GM19239 (cell line): ENCODE results near the gene NTMT1.
"Not testable (repeated sequence)": the region's sequence is repeated elsewhere in the genome, so short reads cannot be mapped to it uniquely, and the experiment has no call there.

Experiments used
- DNase-seq: peaks from one replicate; pipeline ENCODE4 v3.0.0; 2011; ENCODE audit warnings: low spot score; ENCODE audit not compliant: insufficient read length
- FAIRE-seq: peaks from 2 replicates; lab custom pipeline; 2011; peaks lifted over from hg19 to GRCh38; lab: Jason Lieb, UNC

NTMT1 gene, protein sequence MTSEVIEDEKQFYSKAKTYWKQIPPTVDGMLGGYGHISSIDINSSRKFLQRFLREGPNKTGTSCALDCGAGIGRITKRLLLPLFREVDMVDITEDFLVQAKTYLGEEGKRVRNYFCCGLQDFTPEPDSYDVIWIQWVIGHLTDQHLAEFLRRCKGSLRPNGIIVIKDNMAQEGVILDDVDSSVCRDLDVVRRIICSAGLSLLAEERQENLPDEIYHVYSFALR

DNA sequence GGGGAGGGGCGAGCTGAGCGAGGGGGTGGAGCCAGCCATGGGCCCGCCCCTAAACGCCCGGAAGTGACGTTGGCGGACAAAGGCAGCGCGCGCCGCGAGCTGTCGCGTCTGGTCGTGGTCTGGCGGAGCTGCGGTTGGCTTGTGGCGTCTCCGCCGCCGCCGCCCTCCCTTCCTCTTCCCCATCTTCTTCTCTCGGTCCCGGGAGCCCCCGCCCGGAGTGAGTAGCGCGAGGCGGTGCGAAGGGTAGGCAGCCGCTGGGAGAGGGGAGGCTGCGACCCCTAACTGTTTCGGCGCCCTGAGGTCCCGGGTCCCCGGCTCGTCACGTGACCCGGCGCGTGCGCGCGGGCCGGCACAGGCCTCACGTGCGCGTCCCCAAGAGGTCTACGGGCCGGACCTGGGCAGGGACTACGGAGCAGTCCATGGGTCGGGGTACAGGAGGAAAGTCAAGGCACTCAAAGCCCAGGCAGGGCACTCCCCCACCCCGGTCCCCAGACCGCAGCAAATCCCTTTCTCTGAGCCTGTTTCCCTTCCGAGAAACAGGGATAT, at the start of gene NTMT1:
TSS of gene NTMT1 (plus strand) at position 85 of the 546 bp plus-strand sequence. CDS start 6,541 bp downstream, outside the sequence.
- DNase-seq, result peak; percentile 89

DNA sequence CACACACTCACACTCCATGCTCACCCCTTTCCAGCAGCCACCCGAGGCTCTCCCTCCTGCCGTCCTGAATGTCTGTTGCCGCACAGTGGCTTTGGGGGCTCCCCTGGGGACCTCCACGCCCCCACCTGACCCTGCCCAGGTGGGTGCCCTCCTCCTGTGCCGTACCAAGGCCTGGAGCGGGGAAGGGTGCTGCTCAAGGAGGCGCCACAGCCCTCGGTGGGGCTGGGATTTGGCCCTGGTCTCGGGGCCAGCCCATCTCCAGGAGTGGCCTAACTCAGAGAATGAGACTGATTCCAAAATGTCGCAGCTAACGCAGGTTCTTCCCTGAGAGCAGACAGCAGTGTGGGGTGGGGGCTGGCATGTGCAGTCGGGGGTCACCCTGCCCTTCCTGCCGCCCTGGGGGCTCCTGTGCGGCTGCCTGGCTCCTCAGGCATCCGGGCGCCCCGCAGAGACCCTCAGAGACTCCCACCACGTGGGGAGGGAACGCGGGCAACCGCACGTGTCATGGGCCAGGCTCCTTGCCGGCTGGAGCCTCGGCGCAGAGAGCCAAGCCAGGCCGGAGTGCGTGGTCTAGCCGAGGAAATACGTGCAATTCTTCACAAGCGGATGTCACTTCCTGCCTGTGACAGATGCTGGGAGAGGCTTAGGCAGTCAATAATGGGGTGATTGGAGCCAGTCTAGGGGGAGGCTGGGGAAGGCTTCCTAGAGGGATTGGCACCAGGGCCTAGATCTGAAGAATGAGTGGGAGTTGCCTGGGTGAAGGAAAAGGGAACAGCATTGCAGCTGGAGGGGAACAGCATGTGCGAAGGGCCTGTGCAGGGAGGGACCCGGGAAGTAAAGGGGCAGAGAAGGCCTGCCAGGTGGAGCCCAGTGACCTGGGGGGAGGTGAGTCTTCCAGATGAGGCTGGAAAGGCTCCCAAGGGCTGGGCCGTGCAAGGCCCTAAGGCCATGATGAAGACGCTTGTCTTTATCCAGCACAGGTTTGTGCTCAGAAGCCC, 49.1 kb upstream of the NTMT1 start:
- no peak for FAIRE-seq
- DNase-seq, result no peak

More for the DNA sequence above, at the start of gene NTMT1:
- peak; percentile 54 for FAIRE-seq

DNA sequence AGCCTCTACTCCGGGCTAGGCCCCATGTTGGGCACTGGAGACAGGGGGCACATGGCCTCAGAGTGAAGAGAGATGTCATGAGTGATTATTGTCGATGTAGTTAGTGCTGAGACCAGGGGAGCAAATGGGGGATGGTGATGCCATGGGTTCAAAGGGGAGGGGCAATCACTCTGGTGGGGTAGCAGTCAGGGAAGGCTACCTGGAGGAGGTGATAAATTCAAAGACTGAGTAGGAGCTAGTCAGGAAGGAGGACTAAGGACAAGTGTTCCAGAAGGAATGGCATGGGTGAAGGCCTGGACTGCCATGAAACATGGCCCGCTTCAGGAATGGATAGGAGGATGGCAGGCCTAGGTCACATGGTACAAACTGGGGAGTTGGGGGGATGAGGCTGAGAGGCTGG, 46.7 kb upstream of the NTMT1 start:
- FAIRE-seq (no peak), DNase-seq (no peak)

DNA sequence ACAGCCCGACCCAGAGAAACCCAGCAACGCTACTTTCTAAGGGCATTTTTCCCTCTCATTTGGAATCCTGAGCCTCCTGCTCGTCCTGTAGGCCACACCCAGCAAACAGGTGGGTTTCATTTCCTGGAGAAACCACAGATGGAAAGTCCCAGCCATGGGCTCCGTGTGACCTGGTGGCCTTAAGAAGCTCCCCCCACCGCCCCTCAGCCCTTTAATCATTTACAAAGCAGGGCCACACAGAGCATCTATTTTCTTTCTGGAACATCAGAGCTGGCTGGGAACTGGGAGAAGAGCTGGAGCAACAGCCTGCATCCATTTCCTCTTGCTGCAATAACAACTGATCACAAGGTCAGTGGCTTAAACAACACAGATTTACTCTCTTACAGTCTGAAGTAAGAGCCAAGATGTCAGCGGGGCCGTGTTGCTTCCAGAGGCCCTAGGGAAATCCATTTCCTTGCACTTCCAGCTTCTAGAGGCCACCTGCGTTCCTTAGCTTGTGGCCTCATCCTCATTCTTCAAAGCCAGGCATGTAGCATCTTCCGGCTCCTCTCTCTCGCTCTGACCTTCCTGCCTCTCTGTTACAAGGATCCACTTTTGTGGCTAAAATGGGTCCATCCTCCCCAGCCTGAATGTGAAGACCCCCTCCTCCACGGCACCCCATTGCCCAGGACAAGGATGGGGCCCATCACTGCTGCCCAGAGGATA, 45.6 kb upstream of the NTMT1 start:
- peak; percentile 82 for FAIRE-seq

DNA sequence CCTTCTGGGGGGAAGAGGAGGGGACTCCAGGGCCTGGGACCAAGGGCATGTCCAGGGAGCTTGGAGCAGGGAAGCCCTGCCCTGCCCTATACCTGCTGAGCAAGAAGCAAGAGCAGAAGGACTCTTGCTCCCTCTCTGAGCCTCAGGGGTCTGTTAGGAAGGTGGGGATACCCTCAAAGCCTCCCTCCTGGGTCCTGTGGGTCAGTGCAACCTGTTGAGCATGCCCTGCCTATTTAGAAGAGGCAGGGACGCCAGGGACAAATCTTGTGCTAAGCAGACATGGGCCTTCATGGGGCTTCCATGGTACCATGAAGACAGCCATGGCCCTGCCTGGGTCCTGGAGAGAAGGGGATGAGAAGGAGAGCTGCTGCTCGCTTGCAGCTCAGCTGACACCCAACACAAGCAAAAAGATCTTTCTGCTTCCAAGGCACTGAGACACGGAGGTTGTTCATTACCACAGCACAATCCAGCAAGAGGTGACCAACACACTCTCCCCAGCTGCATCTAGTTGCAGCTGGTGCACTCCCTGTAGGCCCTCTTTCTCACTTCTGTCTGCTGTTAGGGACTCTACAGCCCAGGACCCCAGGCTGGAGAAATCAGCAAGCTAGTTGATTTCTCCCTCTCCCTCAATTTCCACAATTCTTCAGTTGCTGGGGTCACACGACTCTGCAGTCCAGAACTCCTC, 44.3 kb upstream of the NTMT1 start:
- peak; percentile 35 for FAIRE-seq

More for the DNA sequence above, 45.6 kb upstream of the NTMT1 start:
- DNase-seq, result peak; percentile 53

DNA sequence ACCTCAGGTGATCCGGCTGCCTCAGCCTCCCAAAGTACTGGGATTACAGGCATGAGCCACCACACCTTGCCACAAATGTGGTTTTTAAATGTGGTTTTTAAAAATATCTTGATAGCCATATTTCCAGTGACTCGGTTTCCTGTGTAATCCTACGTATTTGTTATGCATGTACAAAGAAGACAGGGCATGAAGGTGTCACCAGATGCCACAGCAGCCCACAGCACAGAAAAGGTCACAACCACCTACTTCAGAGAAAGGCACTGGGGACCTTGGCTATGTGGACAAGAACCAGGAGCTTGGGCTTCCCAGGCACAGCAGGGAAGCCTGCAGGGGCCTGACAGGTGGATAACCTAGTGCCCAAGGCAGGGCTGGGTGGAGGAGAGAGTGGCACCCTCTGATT, 43.1 kb upstream of the NTMT1 start:
- FAIRE-seq (no peak), DNase-seq (no peak)

More for the DNA sequence above, 44.3 kb upstream of the NTMT1 start:
- DNase-seq, result no peak

DNA sequence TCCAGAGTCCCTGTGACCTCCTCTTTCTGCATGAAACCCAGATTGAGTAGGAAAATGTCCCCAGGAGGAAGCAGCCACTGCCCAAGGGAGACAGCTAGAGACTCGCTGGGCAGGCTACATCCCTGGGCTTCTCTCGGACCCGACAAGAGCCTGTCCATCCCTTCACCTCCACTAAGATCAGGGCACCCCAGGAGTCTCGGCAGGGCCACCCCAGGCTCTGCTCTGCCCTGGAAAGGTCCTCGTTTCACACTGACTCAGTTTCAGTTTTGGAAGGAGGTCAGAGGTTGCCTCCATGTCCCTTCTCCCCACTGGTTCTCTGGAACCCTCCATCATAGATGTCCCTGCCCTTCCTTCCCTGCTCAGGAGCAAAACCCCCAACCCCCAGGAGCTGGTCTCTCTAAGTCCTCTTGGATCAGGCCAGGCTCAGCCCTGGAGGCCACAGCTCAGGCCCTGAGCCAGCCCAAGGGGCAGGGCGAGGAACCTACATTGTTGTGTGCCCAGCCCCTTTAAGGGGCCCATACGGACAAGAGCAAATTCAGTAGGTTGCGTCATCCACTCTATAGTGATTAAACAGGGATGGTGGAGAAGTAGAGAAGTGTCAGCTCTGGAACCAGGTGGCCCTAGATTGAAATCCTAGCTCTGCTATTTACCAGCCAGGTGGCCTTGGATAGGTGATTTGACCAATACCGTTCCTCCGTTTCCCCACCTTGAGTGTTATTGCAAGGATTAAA, 42.5 kb upstream of the NTMT1 start:
- DNase-seq (no peak), FAIRE-seq (no peak)

DNA sequence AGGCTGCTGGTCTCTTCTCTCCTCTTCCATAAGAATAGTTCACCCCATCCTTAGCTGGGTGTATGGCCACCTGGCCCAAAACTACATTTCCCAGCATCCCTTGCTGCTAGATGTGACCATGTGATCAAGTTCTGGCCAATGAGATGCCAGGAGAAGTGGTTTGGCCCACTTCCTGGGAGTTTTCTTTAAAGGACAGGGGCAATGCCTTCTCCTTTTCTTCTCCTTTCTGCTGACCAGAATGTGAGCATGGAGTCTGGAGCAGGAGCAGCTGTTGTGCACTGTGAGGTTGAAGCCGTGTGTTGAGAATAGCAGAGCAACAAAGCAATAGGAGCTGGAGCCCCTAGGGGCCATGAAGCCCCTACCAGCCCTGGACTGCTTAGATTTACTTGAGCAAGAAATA, 41.8 kb upstream of the NTMT1 start:
- FAIRE-seq (peak; percentile 98), DNase-seq (peak; percentile 67)

DNA sequence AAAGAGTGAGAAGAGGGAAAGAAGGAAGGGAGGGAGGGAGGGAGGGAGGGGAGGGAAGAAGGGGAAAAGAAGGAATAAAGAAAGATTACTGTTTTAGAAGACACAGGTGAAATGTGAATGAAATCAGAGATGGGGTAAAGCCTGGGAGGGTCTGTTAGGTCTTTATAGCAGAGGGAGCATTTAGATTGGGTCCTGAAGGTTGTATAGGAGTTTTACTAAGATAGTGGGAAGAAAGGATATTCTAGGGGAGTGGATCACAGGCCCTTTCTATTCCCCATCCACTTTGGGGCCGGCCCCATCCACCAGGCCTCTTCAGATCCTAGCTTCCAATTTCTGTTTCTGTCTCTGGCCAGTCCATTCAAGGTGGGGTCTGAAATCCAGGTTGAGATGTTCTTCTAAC, 40.6 kb upstream of the NTMT1 start:
- DNase-seq (no peak), FAIRE-seq (no peak)

DNA sequence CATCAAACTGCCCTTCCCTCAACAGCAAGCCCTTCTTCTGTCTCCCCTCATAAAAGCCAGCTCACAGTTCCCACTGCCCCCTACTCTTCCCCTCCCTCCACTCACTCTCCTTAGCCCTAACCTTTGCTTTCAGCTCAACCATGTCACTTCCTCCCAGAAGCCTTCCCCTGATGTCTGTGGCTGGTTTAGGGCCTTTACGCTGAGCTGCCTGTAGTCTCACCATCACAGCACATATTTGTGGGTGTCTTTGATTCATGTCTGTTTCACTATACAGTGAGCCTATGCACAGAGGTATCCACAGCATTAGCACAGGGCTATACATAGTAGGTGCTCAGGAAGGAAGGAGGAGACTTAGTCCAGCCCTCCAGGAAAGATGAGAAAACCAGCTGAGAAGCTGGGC, 39.7 kb upstream of the NTMT1 start:
- peak; percentile 35 for FAIRE-seq

DNA sequence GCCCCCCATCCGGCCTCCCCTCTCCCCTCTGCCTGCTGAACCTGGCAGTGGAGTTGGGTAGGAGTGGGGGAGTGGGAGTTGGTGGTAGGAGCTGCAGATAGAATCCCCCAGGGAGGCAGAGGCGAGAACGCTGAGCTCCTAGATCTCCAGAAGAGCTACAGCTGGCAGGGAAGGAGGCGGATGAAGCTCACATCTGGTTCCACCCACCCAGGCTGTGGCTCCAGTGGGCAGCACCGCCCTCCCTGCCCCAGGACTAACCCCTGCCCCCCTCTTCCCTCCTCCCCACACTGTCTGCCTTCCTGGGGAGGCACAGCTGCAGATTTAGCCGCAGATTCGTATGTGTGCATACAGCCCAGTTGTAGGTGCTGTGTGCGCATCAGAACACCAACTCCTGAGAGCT, 39.3 kb upstream of the NTMT1 start:
- DNase-seq, result no peak
- no peak for FAIRE-seq

More for the DNA sequence above, 39.7 kb upstream of the NTMT1 start:
- DNase-seq, result no peak

DNA sequence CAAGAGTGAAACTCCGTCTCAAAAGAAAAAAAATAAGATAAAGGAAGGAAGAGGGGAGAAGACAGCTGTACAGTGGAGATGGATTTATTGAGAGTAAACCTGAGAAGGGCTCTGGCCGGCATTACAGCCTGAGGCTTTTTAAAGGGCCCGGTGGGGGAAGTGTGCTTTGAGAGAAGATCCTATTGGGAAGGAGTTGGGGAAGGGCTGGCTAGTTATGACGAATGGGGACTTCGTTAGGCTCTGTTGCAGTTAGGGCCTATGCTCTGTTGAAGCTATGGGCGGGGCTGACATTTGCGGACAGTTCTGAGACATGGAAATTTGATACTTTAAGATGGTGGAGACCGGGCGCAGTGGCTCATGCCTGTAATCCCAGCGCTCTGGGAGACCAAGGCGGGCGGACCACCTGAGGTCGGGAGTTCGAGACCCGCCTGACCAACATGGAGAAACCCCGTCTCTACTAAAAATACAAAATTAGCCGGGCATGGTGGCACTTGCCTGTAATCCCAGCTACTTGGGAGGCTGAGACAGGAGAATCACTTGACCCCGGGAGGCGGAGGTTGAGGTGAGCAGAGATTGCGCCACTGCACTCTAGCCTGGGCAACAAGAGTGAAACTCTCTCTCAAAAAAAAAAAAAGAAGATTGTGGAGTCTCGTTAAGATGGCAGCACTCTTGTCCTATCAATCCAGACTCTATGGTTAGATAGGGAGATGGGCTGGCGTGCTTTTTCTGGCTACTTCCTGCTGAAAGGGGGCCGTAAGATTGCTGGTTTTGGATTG, 38.3 kb upstream of the NTMT1 start:
- DNase-seq, result no peak
- FAIRE-seq, result no peak

DNA sequence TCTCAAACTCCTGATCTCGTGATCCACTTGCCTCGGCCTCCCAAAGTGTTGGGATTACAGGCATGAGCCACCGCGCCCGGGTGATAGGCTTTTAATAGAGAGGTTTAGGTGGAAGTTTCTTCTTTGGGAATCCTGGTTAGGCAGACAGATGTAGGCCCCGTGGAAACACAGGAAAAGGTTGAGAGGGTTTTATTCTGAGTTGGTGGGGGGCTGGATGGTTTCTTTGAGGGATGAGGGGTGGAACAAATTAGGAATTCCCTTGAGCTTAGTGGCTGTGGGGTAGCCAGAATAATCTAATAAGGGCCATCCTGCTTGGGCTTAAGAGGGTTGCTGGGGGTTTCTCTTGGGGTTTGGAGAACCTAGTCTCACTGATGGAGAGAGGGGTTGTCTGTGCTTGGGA, 35.5 kb upstream of the NTMT1 start:
- FAIRE-seq (no peak), DNase-seq (no peak)

DNA sequence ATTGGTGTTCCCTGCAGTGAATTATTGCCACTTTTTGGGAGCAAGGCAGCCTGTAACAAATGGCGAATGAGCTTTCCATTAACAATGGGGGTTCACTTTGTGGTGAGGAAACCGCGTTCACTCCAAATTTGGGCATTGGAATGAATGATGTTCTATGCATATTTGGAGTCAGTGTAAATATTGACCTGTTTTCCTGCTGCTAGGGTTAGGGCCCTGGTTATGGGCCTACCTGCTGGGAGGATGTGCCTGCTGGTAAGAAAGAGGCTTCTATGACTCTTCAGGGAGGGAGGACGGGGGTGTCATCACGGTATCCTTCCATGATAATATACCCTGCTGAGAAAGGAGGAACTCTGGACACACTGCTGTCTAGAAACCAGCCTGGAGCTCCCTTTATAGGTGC, 34.0 kb upstream of the NTMT1 start:
- DNase-seq (no peak), FAIRE-seq (no peak)

DNA sequence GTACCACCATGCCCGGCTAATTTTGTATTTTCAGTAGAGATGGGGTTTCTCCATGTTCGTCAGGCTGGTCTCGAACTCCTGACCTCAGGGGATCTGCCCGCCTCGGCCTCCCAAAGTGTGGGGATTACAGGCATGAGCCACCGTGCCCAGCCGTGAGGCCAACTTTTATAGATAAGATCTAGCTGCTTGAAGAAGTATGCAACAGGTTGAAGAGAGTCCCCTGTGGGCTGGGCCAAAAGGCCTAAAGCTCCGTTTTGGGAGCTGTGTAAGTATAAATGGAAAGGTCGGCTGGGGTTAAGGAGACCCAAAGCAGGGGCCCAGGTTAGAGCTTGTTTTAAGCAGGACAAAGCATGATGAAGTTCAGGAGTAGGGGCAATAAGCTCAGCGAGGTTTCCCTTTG, 33.2 kb upstream of the NTMT1 start:
- not testable (repeated sequence) for DNase-seq, FAIRE-seq

DNA sequence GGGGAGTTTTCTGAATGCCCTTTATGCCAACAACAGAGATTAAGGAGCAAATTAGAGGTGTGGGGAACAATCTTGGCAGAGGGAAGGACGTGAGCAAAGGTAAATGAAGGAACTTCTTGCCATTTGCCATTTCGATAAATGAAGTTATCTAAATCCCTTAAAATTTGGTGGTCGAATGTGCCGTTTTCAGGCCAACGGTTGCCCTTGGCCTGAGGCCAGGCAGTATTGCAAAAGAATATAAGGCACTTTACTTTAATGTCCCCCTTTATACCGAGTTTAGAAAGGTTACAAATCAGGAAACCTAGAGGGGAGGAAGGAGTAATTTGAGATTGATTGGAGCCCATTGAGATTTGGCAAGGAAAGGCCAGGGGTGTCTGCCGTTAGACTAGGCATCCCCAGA, 31.3 kb upstream of the NTMT1 start:
- FAIRE-seq, result no peak
- no peak for DNase-seq

DNA sequence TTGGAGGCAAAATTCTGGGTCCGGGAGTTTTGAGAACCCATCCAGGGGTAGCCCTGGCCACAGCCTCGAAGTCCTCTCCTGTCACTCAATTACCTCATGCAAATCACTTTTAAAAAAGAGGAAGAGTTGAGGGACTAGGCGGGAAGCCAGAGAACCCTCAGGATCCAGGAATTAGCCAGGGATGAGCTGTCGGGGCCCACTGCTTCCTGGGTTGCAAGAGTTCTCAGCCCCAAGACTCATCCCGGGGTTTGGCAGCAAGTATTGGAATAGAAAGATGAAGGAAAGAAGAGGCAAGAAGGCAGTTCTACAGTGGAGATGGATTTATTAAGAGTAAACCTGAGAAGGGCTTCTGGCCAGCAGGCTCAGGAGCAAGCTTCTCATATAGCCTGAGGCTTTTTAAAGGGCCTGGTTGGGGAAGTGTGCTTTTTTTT, 30.6 kb upstream of the NTMT1 start:
- FAIRE-seq (no peak), DNase-seq (no peak)

DNA sequence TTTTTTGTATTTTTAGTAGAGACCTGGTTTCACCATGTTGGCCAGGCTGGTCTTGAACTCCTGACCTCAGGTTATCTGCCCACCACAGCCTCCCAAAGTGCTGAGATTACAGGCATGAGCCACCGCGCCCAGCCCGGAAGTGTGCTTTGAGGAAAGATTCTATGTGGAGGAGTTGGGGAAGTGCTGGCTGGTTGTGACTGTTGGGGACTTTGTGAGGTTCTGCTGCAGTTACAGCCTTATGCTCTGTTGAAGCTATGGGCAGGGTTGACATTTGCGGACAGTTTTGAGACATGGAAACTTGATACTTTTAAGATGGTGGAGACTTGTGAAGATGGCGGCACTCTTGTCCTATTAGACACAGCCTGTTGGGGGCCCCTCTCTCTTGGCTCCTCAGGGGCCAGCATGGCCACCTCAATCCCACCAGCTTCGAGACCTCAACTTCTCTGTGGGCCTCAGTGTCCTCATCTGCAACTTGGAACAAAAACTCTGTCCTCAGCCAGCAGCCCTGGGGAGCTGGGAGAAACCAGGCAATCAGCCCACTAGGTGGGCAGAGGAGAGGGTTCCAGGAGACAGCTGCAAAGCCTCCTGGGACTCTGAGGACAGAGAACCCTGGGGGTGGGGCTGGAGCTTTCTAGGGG, 29.9 kb upstream of the NTMT1 start:
- no peak for FAIRE-seq
- no peak for DNase-seq
